GM18858 (cell line): Measurements from ENCODE around the gene CCL14.
"Not testable (repeated sequence)": the region's sequence is repeated elsewhere in the genome, so short reads cannot be mapped to it uniquely, and the experiment has no call there.

Experiments used
- ATAC-seq: cut with Tn5 transposase; IDR thresholded peaks from one replicate; pipeline ENCODE4 v1.9.1; 2021; ENCODE audit not compliant: unreplicated experiment

The CCL14 gene

DNA sequence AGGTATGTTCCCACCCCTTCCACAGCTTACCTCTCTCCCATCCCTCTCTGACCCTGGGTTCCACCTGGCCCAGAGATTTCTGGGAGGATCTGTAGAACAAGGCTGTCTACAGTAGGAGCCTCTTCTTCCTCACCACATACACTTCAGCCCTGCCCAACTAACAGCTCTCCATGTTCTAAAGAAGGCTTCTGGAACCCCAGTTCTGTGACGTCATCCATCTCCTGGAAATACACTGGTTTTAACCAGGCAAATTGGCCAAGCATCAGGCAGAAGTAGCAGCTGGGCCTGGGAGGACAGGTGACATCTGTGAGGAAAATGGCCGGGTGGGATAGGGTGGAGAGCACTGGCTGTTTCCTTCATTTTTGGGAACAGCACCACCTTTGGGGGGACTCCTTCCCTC, 43.0 kb downstream of the CCL14 start, which contains the start of gene LYZL6:
TSS of gene LYZL6 (minus strand) at position 177 of the 400 bp plus-strand sequence. CDS start 4,357 bp downstream, outside the sequence.
- no peak for ATAC-seq

DNA sequence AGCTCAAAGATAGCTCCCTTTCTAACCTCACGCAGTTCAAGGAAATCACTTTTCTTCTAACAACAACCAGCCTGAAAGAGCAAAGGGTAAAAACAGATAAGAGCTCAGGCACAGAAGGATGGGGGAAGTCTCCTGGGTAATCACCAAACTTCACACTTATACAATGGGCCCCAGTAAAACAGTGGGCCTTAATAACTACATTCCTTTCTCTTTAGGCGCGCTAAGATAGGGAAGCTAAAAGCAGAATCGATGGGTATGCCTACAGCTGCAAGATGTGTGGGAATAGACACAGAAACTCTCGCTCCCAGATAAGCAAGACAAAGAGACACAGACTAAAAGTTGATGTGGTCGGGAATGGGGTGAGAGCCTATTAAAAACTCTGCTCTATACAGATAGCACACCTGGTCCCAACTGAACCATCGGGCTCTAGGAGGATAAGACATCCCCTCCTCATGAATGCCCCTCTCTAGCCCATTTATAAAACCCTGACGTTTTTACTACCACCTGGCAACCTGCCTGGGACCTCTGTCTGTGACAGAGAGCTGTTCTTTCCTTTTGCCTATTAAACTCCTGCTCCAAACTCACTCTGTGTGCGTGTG, 43.8 kb downstream of the CCL14 start:
- no peak for ATAC-seq

DNA sequence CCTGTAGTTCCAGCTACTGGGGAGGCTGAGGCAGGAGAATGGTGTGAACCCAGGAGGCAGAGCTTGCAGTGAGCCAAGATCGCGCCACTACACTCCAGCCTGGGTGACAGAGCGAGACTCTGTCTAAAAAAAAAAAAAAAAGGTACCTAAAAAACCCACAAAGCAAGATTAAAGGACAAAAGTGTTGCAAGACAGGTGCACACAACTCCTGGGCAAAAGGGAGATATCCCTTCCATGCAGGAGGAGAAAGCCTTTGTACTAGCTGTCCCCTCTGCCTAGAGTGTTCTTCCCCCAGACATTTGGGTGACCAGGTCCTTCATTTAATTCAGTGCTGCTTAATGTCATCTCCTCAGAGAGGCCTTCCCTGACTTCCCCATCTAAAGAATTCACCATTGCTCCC, 48.0 kb downstream of the CCL14 start:
- not testable (repeated sequence) for ATAC-seq

DNA sequence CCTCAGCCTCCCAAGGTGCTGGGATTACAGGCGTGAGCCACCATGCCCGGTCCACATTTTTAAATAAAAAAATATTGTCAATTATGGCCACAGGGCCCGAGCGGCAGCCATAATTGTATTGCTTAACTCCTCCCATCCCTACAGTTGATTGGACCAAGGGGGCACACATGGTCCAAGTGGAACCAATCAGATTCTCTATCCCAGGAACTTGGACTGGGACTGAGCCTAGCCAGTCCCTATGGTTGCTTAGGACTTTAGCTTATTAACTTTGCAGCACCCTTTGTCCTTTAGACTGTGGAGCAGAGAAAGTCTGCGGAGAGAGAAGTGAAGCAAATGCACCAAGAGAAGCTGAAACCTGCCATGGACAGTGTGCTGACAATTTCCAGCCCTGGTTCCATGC, 50.5 kb downstream of the CCL14 start:
- ATAC-seq, result no peak

DNA sequence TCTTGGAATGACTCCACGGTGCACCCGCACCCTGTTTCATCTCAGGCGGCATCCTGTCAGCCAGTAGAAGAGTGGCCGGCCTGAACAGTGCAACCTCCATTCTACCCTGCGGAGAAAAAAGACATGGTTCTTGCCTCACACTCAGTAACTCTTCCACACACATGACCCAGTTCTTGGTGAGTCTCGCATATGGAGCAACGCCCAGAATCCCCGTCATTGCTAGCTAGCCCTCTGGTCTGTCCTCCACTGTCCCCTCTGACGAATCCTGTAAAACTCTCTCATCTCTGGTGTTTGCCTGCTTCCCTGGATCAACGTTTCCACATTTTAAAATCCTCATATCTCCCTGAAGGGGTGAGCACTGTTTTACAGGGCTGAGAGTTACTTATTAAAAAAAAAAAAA, 51.8 kb downstream of the CCL14 start:
- no peak for ATAC-seq
